Fibroblast of lung (primary cell): Measurements from ENCODE around the gene ALKBH3.

ENCODE experiments used
- CTCF ChIP-seq, 2 donors: IDR thresholded peaks in 1 of 2; conservative IDR thresholded peaks in 1 of 2; 1 replicate in 1 of 2; 2 replicates in 1 of 2; pipeline ENCODE4 v1.5.1; 2011 to 2012; ENCODE audit warnings: low read length in 2 of 2, control low read depth in 1 of 2, inconsistent platforms in 1 of 2, low read depth in 1 of 2, mild to moderate bottlenecking in 1 of 2
- EZH2 ChIP-seq: IDR thresholded peaks from 2 replicates; pipeline ENCODE4 v1.5.1; 2012; ENCODE audit warnings: low read length, control low read depth, mild to moderate bottlenecking; ENCODE audit errors: missing control alignments

GRCh38 chr11:43914466-43914865 lies 33.8 kb downstream of the ALKBH3 start:
- TF ChIP-seq EZH2 = no peak
- TF ChIP-seq CTCF (conservative IDR thresholded peaks at IDR 0.05 in 1 of 2, IDR thresholded peaks at IDR 0.05 in 1 of 2; ENCODE audit: low read depth in 1 of 2, low read length in 2 of 2) = no peak
